PC-9 (cell line): ENCODE data around the gene PMM2.

Source experiments
- EZH2 ChIP-seq: fragments of 200-600 bp; sonication (generic); IDR thresholded peaks from 2 replicates; pipeline ENCODE4 v1.8.0; 2017; ENCODE audit warnings: antibody characterized with exemption, low read depth
- TF ChIP-seq, protein P1 (sequence below): fragments of 200-600 bp; sonication (generic); conservative IDR thresholded peaks from 2 replicates; pipeline ENCODE4 v1.6.1; 2017; ENCODE audit warnings: mixed run types, antibody characterized with exemption, mild to moderate bottlenecking, moderate library complexity

DNA sequence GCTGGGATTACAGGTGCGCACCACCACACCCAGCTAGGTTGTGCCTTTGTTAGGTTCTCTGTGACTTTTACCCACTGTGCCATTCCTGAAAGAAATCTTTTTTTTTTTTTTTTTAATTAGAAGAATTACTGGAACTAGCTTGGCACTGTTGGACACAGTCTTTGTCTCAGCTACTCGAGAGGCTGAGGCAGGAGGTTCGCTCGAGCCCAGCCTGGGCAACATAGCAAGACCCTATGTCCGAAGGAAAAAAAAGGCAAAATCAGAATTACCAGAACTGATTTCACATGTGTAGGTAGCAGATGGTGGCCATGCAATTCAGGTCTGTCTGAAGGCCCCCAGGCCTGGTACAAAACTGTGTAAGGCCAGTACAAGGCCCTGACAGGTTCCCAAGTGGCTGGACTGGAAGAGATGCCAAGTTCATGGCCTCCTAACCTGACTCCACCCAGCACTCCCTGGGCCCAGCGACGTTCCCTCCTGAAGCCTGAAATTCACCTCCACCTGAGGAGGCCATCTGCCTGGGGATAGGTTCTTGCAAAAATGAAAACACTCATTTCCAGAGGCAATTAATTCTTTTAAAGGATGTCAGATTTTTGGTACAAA is 48.2 kb downstream of the PMM2 start:
- TF ChIP-seq, protein P1, sequence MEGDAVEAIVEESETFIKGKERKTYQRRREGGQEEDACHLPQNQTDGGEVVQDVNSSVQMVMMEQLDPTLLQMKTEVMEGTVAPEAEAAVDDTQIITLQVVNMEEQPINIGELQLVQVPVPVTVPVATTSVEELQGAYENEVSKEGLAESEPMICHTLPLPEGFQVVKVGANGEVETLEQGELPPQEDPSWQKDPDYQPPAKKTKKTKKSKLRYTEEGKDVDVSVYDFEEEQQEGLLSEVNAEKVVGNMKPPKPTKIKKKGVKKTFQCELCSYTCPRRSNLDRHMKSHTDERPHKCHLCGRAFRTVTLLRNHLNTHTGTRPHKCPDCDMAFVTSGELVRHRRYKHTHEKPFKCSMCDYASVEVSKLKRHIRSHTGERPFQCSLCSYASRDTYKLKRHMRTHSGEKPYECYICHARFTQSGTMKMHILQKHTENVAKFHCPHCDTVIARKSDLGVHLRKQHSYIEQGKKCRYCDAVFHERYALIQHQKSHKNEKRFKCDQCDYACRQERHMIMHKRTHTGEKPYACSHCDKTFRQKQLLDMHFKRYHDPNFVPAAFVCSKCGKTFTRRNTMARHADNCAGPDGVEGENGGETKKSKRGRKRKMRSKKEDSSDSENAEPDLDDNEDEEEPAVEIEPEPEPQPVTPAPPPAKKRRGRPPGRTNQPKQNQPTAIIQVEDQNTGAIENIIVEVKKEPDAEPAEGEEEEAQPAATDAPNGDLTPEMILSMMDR = no peak
- TF ChIP-seq EZH2 = no peak
